HL-60 (cell line): ENCODE results near the gene TKTL1.
"Not testable (repeated sequence)": the region's sequence is repeated elsewhere in the genome, so short reads cannot be mapped to it uniquely, and the experiment has no call there.

Experiments used
- CTCF ChIP-seq: IDR thresholded peaks from one replicate; pipeline ENCODE4 v1.5.1; 2011; ENCODE audit warnings: low read length, control low read depth, inconsistent platforms; ENCODE audit not compliant: insufficient read depth
- GABPA ChIP-seq: IDR thresholded peaks from 2 replicates; pipeline ENCODE4 v1.6.1; 2012; ENCODE audit warnings: low read depth
- POLR2AphosphoS5 ChIP-seq: IDR thresholded peaks from 2 replicates; pipeline ENCODE4 v1.6.1; 2012; ENCODE audit warnings: low read depth

- TF ChIP-seq CTCF, POLR2AphosphoS5, GABPA: not testable (repeated sequence)
These were observed 26.4 kb upstream of the TKTL1 start for GRCh38 chrX:154269245-154269644.
